IMR-90 (cell line): ENCODE measurements around the gene FMOD. TPM values are rescaled to one million over a fixed set of nuclear protein-coding genes. Genes with fewer than 3 reads are reported as not detected.

Experiments used
- ATAC-seq: fragments of 200-7000 bp; cut with Tn5 transposase; 2 replicates; pipeline ENCODE4 v1.9.1; 2020; ENCODE audit warnings: low read depth, mild to moderate bottlenecking, moderate library complexity
- BruUV-seq: library from RNA; stranded (reverse); fragments of 400-500 nt; replicated peaks from 2 replicates; lab custom pipeline; 2021; lab: Mats Ljungman, UMichigan
- CTCF ChIA-PET: fragments of 300-600 bp; formaldehyde crosslinking; extraction: SDS; loops from one replicate; lab custom pipeline; 2021; ENCODE audit warnings: antibody characterized with exemption; lab: Yijun Ruan, JAX
- POLR2A ChIA-PET: fragments of 300-600 bp; sonication (Branson Sonifier 250); formaldehyde crosslinking; loops from one replicate; lab custom pipeline; 2022; ENCODE audit warnings: antibody characterized with exemption; ENCODE audit not compliant: unreplicated experiment; lab: Charles Lee
- DNase-seq: peaks from one replicate; pipeline ENCODE4 v3.0.0; 2013
- H2AFZ ChIP-seq: replicated peaks from 2 replicates; pipeline ENCODE3; 2013; ENCODE audit warnings: low read length, mild to moderate bottlenecking; ENCODE audit not compliant: poor library complexity
- H2AK5ac ChIP-seq: 2 replicates; pipeline ENCODE4 v1.6.1; 2013; ENCODE audit warnings: low read depth, low read length, inconsistent platforms
- H2AK9ac ChIP-seq: replicated peaks from 2 replicates; pipeline ENCODE3; 2013; ENCODE audit warnings: mild to moderate bottlenecking, low read depth, low read length, moderate library complexity; ENCODE audit not compliant: poor library complexity
- H2BK120ac ChIP-seq: 2 replicates; pipeline ENCODE4 v1.6.1; 2013; ENCODE audit warnings: low read depth, low read length, inconsistent platforms
- H2BK15ac ChIP-seq: 3 replicates; pipeline ENCODE4 v1.6.1; 2013; ENCODE audit warnings: low read depth, low read length, inconsistent platforms
- H2BK20ac ChIP-seq: 2 replicates; pipeline ENCODE4 v1.6.1; 2013; ENCODE audit warnings: low read depth, mild to moderate bottlenecking, inconsistent platforms, low read length, moderate library complexity
- H2BK5ac ChIP-seq: 2 replicates; pipeline ENCODE4 v1.6.1; 2013; ENCODE audit warnings: mild to moderate bottlenecking, low read depth, low read length, inconsistent platforms; ENCODE audit not compliant: poor library complexity, severe bottlenecking
- H3K14ac ChIP-seq: replicated peaks from 2 replicates; pipeline ENCODE4 v1.6.1; 2013; ENCODE audit warnings: low read depth, low read length, inconsistent platforms
- H3K18ac ChIP-seq: 2 replicates; pipeline ENCODE4 v1.6.1; 2013; ENCODE audit warnings: low read depth, low read length, control low read depth
- H3K23ac ChIP-seq: 2 replicates; pipeline ENCODE4 v1.6.1; 2013; ENCODE audit warnings: low read depth, low read length, inconsistent platforms
- H3K27ac ChIP-seq: 2 replicates; pipeline ENCODE4 v1.5.1; 2013; ENCODE audit warnings: mild to moderate bottlenecking, control low read depth, low read length; ENCODE audit not compliant: insufficient read depth
- H3K27me3 ChIP-seq: 2 replicates; pipeline ENCODE4 v1.6.1; 2013; ENCODE audit warnings: low read length; ENCODE audit not compliant: control insufficient read depth, insufficient read depth
- H3K36me3 ChIP-seq: 2 replicates; pipeline ENCODE4 v1.6.1; 2013; ENCODE audit warnings: low read length, mixed read lengths; ENCODE audit not compliant: control insufficient read depth, insufficient read depth
- H3K4ac ChIP-seq: 2 replicates; pipeline ENCODE4 v1.6.1; 2013; ENCODE audit warnings: low read depth, low read length, inconsistent platforms
- H3K4me1 ChIP-seq: 2 replicates; pipeline ENCODE4 v1.6.1; 2013; ENCODE audit warnings: low read length, mixed read lengths; ENCODE audit not compliant: control insufficient read depth, insufficient read depth
- H3K4me2 ChIP-seq: 2 replicates; pipeline ENCODE4 v1.6.1; 2013; ENCODE audit warnings: low read depth, mild to moderate bottlenecking, control low read depth, low read length, moderate library complexity
- H3K4me3 ChIP-seq: 2 replicates; pipeline ENCODE4 v1.5.1; 2013; ENCODE audit warnings: low read depth, mild to moderate bottlenecking, control low read depth, low read length, moderate library complexity; ENCODE audit not compliant: insufficient read depth
- H3K56ac ChIP-seq: 2 replicates; pipeline ENCODE4 v1.6.1; 2013; ENCODE audit warnings: low read length, inconsistent platforms; ENCODE audit not compliant: insufficient read depth; ENCODE audit errors: extremely low read depth
- H3K79me1 ChIP-seq, 2 experiments: 2 replicates each; pipeline ENCODE4 v1.6.1; 2013; ENCODE audit warnings: low read length in 2 of 2, inconsistent platforms in 1 of 2, low read depth in 1 of 2
- H3K9ac ChIP-seq: 2 replicates; pipeline ENCODE4 v1.6.1; 2013; ENCODE audit warnings: low read depth, low read length, control low read depth
- H3K9me1 ChIP-seq: 2 replicates; pipeline ENCODE4 v1.6.1; 2013; ENCODE audit warnings: low read length, inconsistent platforms; ENCODE audit not compliant: insufficient read depth
- H3K9me3 ChIP-seq: 2 replicates; pipeline ENCODE4 v1.6.1; 2013; ENCODE audit warnings: low read length; ENCODE audit not compliant: control insufficient read depth, insufficient read depth
- H4K20me1 ChIP-seq: 2 replicates; pipeline ENCODE4 v1.6.1; 2013; ENCODE audit warnings: low read length, inconsistent platforms; ENCODE audit not compliant: insufficient read depth
- H4K5ac ChIP-seq: 2 replicates; pipeline ENCODE4 v1.6.1; 2013; ENCODE audit warnings: mild to moderate bottlenecking, low read depth, low read length, control low read depth
- H4K8ac ChIP-seq, 2 experiments: 2 replicates each; pipeline ENCODE4 v1.6.1; 2013; ENCODE audit warnings: low read depth in 2 of 2, low read length in 2 of 2, control low read depth in 1 of 2, inconsistent platforms in 1 of 2
- H4K91ac ChIP-seq: 2 replicates; pipeline ENCODE4 v1.6.1; 2013; ENCODE audit warnings: low read depth, low read length, inconsistent platforms; ENCODE audit not compliant: insufficient read depth
- FOS ChIP-seq: fragments of 150-350 bp; IDR thresholded peaks from 2 replicates; pipeline ENCODE4 v1.6.1; 2016; ENCODE audit warnings: low read depth, low read length
- MAZ ChIP-seq: IDR thresholded peaks from 2 replicates; pipeline ENCODE4 v1.6.1; 2012; ENCODE audit warnings: low read depth, mild to moderate bottlenecking, low read length, improper control_type of control experiment, moderate library complexity, borderline replicate concordance
- WGBS, 2 experiments: methylation state at CpG; one replicate each; pipeline versions ENCODE4 v1.1.5 to v1.1.7; 2013; ENCODE audit warnings: missing lambda C conversion rate in 2 of 2; ENCODE audit not compliant: insufficient read length in 1 of 2; ENCODE audit errors: extremely low coverage in 2 of 2; 5-methylcytosine and 5-hydroxymethylcytosine counted together
- dilution Hi-C: fragments of 300-500 bp; cut with HindIII; formaldehyde crosslinking; loops from one replicate; pipeline ENCODE4 v1.14.3; 2018; ENCODE audit warnings: low sequenced_read_pairs; ENCODE audit not compliant: unreplicated experiment
- in situ Hi-C: fragments of 300-500 bp; cut with MboI; formaldehyde crosslinking; loops from 3 replicates; pipeline ENCODE4 v1.14.3; 2019; ENCODE audit warnings: low sequenced_read_pairs, inconsistent platforms, mixed read lengths
- intact Hi-C: fragments of 100-400 bp; cut with micrococcal nuclease; formaldehyde crosslinking; loops from 2 replicates; pipeline ENCODE4 v1.10.0; 2022
- polyA plus RNA-seq, 3 experiments: library from polyadenylated mRNA; depleted of rRNA; stranded (reverse); fragments of >200 nt; gene quantifications; 2 replicates each; pipeline ENCODE4 v1.2.3, GENCODE V29; 2012; ENCODE audit warnings: low replicate concordance in 1 of 3
- total RNA-seq: library from RNA; depleted of rRNA; stranded (reverse); fragments of >200 nt; gene quantifications from 2 replicates; pipeline ENCODE4 v1.2.3, GENCODE V29; 2012
- TF ChIP-seq, protein P1 (sequence below): conservative IDR thresholded peaks from 2 replicates; pipeline ENCODE4 v1.5.1; 2012; ENCODE audit warnings: mild to moderate bottlenecking, low read depth, low read length, improper control_type of control experiment

Gene FMOD
- total and polyA plus RNA-seq, 2 of the 4 experiments (the other 2 are of a cell fraction): 0.18 to 2.7 TPM

DNA sequence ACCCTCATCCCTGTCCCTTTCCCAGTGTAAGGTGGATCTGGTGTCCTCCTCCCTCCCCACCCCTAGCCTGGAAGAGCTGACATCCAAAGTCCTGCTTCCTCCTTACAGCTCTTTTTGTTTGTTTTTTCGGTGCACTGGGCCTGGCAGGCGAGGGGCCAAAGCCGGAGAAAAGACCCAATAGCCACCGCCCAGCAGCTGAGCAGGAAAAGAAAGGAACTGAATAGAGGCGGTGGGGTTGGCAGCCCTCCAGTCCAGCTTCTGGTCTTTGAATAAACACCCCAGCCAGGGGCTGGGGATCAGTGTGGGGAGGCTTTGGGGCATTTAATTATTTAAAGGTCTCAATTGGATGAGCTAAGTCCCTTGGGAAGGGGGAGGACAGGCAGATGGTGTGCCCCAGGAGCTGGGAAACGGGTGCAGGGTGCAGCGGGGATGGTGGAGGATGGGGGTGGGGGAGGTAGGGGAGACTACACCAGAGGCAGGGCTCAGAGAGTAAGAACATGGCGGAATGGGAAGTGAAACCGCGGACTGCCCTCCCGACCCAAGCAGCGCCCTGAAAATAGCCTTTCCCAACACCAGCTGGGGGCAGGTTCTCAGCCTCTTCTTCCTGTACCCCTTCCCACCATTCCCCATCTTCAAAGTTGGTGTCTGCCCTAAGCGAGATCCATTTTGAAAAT lies 25.4 kb downstream of the FMOD start:
- Histone ChIP-seq H3K4me2 (no peak overlapping the region; the same call in 1 of the 2 replicates), H4K91ac (no peak overlapping the region), H3K23ac (no peak overlapping the region), H3K4me3 (no peak overlapping the region), H3K4me1 (peaks cover 10% of the 10 kb centered on the region; the same call in 1 of the 2 replicates), H3K79me1 (no peaks in the 10 kb centered on the region), H2BK120ac (no peak overlapping the region), H3K27ac (no peak overlapping the region), H3K27me3 (peaks cover 57% of the 10 kb centered on the region), H3K9me3 (no peaks in the 10 kb centered on the region), H3K9me1 (peaks cover 8% of the 10 kb centered on the region), H3K18ac (no peak overlapping the region), H4K8ac (no peak overlapping the region), H3K4ac (no peak overlapping the region), H3K56ac (no peak overlapping the region), H4K20me1 (no peaks in the 10 kb centered on the region), H2BK20ac (no peak overlapping the region), H4K5ac (no peak overlapping the region), H2BK5ac (no peak overlapping the region), H2AK5ac (no peak overlapping the region), H2AFZ (no peak overlapping the region), H2AK9ac (no peak overlapping the region), H2BK15ac (no peak overlapping the region), H3K9ac (no peak overlapping the region), H3K14ac (no peak overlapping the region), H3K36me3 (no peaks in the 10 kb centered on the region)
- ChIA-PET POLR2A (no interaction called here), CTCF (interaction anchor here (1.2 to 3.1 kb wide), 2 partner anchors 9 to 58 kb away, joined by 3 to 18 read pairs; no protein-coding TSS in a partner anchor)
- dilution Hi-C loops (no loop called here), intact Hi-C loops (no loop called here), in situ Hi-C loops (no loop called here)
- TF ChIP-seq, protein P1, sequence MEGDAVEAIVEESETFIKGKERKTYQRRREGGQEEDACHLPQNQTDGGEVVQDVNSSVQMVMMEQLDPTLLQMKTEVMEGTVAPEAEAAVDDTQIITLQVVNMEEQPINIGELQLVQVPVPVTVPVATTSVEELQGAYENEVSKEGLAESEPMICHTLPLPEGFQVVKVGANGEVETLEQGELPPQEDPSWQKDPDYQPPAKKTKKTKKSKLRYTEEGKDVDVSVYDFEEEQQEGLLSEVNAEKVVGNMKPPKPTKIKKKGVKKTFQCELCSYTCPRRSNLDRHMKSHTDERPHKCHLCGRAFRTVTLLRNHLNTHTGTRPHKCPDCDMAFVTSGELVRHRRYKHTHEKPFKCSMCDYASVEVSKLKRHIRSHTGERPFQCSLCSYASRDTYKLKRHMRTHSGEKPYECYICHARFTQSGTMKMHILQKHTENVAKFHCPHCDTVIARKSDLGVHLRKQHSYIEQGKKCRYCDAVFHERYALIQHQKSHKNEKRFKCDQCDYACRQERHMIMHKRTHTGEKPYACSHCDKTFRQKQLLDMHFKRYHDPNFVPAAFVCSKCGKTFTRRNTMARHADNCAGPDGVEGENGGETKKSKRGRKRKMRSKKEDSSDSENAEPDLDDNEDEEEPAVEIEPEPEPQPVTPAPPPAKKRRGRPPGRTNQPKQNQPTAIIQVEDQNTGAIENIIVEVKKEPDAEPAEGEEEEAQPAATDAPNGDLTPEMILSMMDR: no peak
- TF ChIP-seq MAZ: no peak
- no peak for TF ChIP-seq FOS
- BruUV-seq: no TSS peak
- WGBS, 2 experiments: 20% methylated on average over 1 of the region's 13 CpGs; no CpG with 5 or more reads in 1 of the 2 experiments
- no peak for DNase-seq
- no peak for ATAC-seq
